B cell (primary cell): ENCODE results near the gene SPRED2. TPM values are rescaled to one million over a fixed set of nuclear protein-coding genes. Genes with fewer than 3 reads are reported as not detected.

Source experiments
- ATAC-seq: fragments of 200-7000 bp; cut with Tn5 transposase; one replicate; pipeline ENCODE4 v1.10.0; 2021; ENCODE audit warnings: low read depth, mild to moderate bottlenecking, moderate number of reproducible peaks, moderate library complexity
- CTCF ChIA-PET: fragments of 350-600 bp; sonication (Branson Sonifier 250); formaldehyde crosslinking; loops from one replicate; lab custom pipeline; 2021; ENCODE audit warnings: antibody characterized with exemption, inconsistent platforms; lab: Charles Lee
- POLR2A ChIA-PET: fragments of 350-600 bp; sonication (Branson Sonifier 250); formaldehyde crosslinking; loops from one replicate; lab custom pipeline; 2021; ENCODE audit warnings: antibody characterized with exemption; lab: Charles Lee
- DNase-seq: peaks from one replicate; pipeline ENCODE4 v3.0.0; 2013
- H2AFZ ChIP-seq: 2 replicates; pipeline ENCODE4 v1.6.1; 2012; ENCODE audit warnings: mild to moderate bottlenecking, low read depth, low read length; ENCODE audit not compliant: insufficient read depth, poor library complexity, severe bottlenecking
- H3K27ac ChIP-seq, 2 donors: 1 replicate in 1 of 2; 2 replicates in 1 of 2; pipeline ENCODE4 v1.5.1; 2012 to 2013; ENCODE audit warnings: low read length in 2 of 2, mild to moderate bottlenecking in 2 of 2, moderate library complexity in 1 of 2
- H3K27me3 ChIP-seq, 4 experiments: fragments of 200-600 bp in 1 of 4; sonication (generic) in 1 of 4; replicated peaks in 1 of 4; 1 replicate in 2 of 4; 2 replicates in 2 of 4; pipeline versions ENCODE4 v1.6.1 to v1.7.0; 2013 to 2016; ENCODE audit warnings: low read length in 3 of 4, mild to moderate bottlenecking in 2 of 4, mixed read lengths in 1 of 4, moderate library complexity in 1 of 4; ENCODE audit not compliant: insufficient read depth in 4 of 4, control insufficient read depth in 3 of 4; ENCODE audit errors: control extremely low read depth in 1 of 4
- H3K36me3 ChIP-seq, 2 experiments: replicated peaks in 1 of 2; 1 replicate in 1 of 2; 2 replicates in 1 of 2; pipeline versions ENCODE4 v1.6.1 to v1.7.1; 2013; ENCODE audit warnings: low read length in 1 of 2; ENCODE audit not compliant: insufficient read depth in 2 of 2, control insufficient read depth in 1 of 2; ENCODE audit errors: control extremely low read depth in 1 of 2, extremely low read depth in 1 of 2
- H3K4me1 ChIP-seq, 2 donors: fragments of 200-600 bp in 1 of 2; sonication (generic) in 1 of 2; 1 replicate in 1 of 2; 2 replicates in 1 of 2; pipeline versions ENCODE4 v1.5.1 to v1.6.1; 2013 to 2017; ENCODE audit warnings: low read length in 2 of 2; ENCODE audit not compliant: control insufficient read depth in 2 of 2, insufficient read depth in 2 of 2
- H3K4me2 ChIP-seq: replicated peaks from 2 replicates; pipeline ENCODE3; 2012; ENCODE audit warnings: mild to moderate bottlenecking, low read depth, low read length; ENCODE audit not compliant: poor library complexity, severe bottlenecking
- H3K4me3 ChIP-seq, 5 experiments: fragments of 200-600 bp in 1 of 5; sonication (generic) in 1 of 5; 1 replicate in 3 of 5; 2 replicates in 2 of 5; pipeline versions ENCODE4 v1.5.1 to v1.7.0; 2011 to 2016; ENCODE audit warnings: low read length in 4 of 5, mild to moderate bottlenecking in 4 of 5, low read depth in 2 of 5, control low read depth in 1 of 5, moderate library complexity in 1 of 5; ENCODE audit not compliant: insufficient read depth in 1 of 5; ENCODE audit errors: control extremely low read depth in 1 of 5, extremely low read depth in 1 of 5
- H3K79me2 ChIP-seq: fragments of 200-600 bp; sonication (generic); one replicate; pipeline ENCODE4 v1.6.0; 2016; ENCODE audit warnings: low read length; ENCODE audit not compliant: control insufficient read depth, insufficient read depth
- H3K9ac ChIP-seq: fragments of 200-600 bp; sonication (generic); 2 replicates; pipeline ENCODE4 v1.6.1; 2017; ENCODE audit warnings: mild to moderate bottlenecking, low read length, moderate library complexity
- H3K9me3 ChIP-seq, 3 donors: one replicate each; pipeline versions ENCODE4 v1.6.1 to v1.7.1; 2013; ENCODE audit warnings: low read length in 2 of 3; ENCODE audit not compliant: control insufficient read depth in 2 of 3, insufficient read depth in 1 of 3; ENCODE audit errors: control extremely low read depth in 1 of 3
- H4K20me1 ChIP-seq: 2 replicates; pipeline ENCODE4 v1.6.0; 2012; ENCODE audit warnings: mild to moderate bottlenecking, low read length; ENCODE audit not compliant: insufficient read depth, control insufficient read depth, poor library complexity, severe bottlenecking
- H3K27ac Mint-ChIP-seq: one replicate; pipeline ENCODE4 v1.8.0; 2021; ENCODE audit warnings: mixed read lengths
- H3K27me3 Mint-ChIP-seq: one replicate; pipeline ENCODE4 v1.8.0; 2021; ENCODE audit warnings: mixed read lengths
- H3K4me1 Mint-ChIP-seq: one replicate; pipeline ENCODE4 v1.8.0; 2021; ENCODE audit warnings: mixed read lengths
- H3K4me3 Mint-ChIP-seq: one replicate; pipeline ENCODE4 v1.8.0; 2021; ENCODE audit warnings: mixed read lengths
- H3K9me3 Mint-ChIP-seq: one replicate; pipeline ENCODE4 v1.8.0; 2022; ENCODE audit warnings: mixed read lengths; ENCODE audit not compliant: insufficient read depth
- CTCF ChIP-seq: fragments of 200-600 bp; IDR thresholded peaks from one replicate; pipeline ENCODE4 v1.8.0; 2022; ENCODE audit warnings: antibody characterized with exemption, mild to moderate bottlenecking
- EZH2 ChIP-seq: IDR thresholded peaks from 2 replicates; pipeline ENCODE4 v1.6.1; 2012; ENCODE audit warnings: borderline replicate concordance, low read depth, mild to moderate bottlenecking, moderate library complexity, low read length; ENCODE audit not compliant: insufficient read depth, poor library complexity, severe bottlenecking
- WGBS: methylation state at CpG from one replicate; pipeline ENCODE4 v1.1.5; 2013; ENCODE audit warnings: missing lambda C conversion rate; ENCODE audit not compliant: insufficient coverage; 5-methylcytosine and 5-hydroxymethylcytosine counted together
- intact Hi-C: fragments of 100-400 bp; cut with micrococcal nuclease; formaldehyde crosslinking; loops from one replicate; pipeline ENCODE4 v1.10.0; 2022
- polyA plus RNA-seq: library from polyadenylated mRNA; depleted of rRNA; stranded (reverse); fragments of >200 nt; gene quantifications from 2 replicates; pipeline ENCODE4 v1.2.3, GENCODE V29; 2012
- total RNA-seq, 2 donors: library from RNA; stranded (reverse); fragments of 120-200 nt in 1 of 2; gene quantifications; 1 replicate in 1 of 2; 2 replicates in 1 of 2; pipeline versions ENCODE4 v1.2.3 to v1.2.4, GENCODE V29; 2013 to 2022

The SPRED2 gene
- total and polyA plus RNA-seq, 2 donors (not counting 1 experiment from before 2014, with no cell fraction given): 0.40 to 1.3 TPM

GRCh38 chr2:65452150-65452895, 19.9 kb upstream of the SPRED2 start:
- Histone ChIP-seq H3K36me3 (no peaks in the 10 kb centered on the region), H3K4me2 (no peak overlapping the region), H3K9me3 (no peaks in the 10 kb centered on the region), H3K4me1 (no peaks in the 10 kb centered on the region), H2AFZ (no peak overlapping the region), H3K4me3 (no peak overlapping the region), H3K79me2 (no peaks in the 10 kb centered on the region), H3K9ac (no peak overlapping the region), H3K27me3 (peaks cover 0 to 10% (median 6%) of the 10 kb centered on the region in 4 experiments), H3K27ac (no peak overlapping the region), H4K20me1 (no peaks in the 10 kb centered on the region)
- no peak for DNase-seq
- Mint-ChIP-seq H3K9me3 (no peaks in the 10 kb centered on the region), H3K27ac (no peak overlapping the region), H3K4me1 (no peaks in the 10 kb centered on the region), H3K27me3 (peaks cover 37% of the 10 kb centered on the region), H3K4me3 (no peak overlapping the region)
- intact Hi-C loops: no loop called here
- TF ChIP-seq EZH2 (no peak), CTCF (no peak)
- ATAC-seq: no peak
- ChIA-PET CTCF (no interaction called here), POLR2A (no interaction called here)
- WGBS: 41% methylated on average over 3 of the region's 5 CpGs

GRCh38 chr2:65450810-65451209, 18.4 kb upstream of the SPRED2 start:
- Histone ChIP-seq H3K9me3 (no peaks in the 10 kb centered on the region), H3K4me1 (no peaks in the 10 kb centered on the region), H3K27ac (no peak overlapping the region), H2AFZ (no peak overlapping the region), H3K27me3 (peaks cover 0 to 4% (median 4%) of the 10 kb centered on the region in 4 experiments), H3K4me3 (no peak overlapping the region), H3K4me2 (no peak overlapping the region), H3K36me3 (no peaks in the 10 kb centered on the region), H4K20me1 (no peaks in the 10 kb centered on the region), H3K79me2 (no peaks in the 10 kb centered on the region), H3K9ac (no peak overlapping the region)
- ATAC-seq (no peak), DNase-seq (no peak)
- no peak overlapping the region for H3K4me3 Mint-ChIP-seq
- intact Hi-C loops: no loop called here
- POLR2A ChIA-PET: no interaction called here
- CTCF ChIA-PET: no interaction called here
- H3K4me1 Mint-ChIP-seq: no peaks in the 10 kb centered on the region
- H3K27ac Mint-ChIP-seq: no peak overlapping the region
- WGBS: no CpG with 5 or more reads among the region's 1 CpG
- no peak for TF ChIP-seq CTCF
- no peak for TF ChIP-seq EZH2
- peaks cover 29% of the 10 kb centered on the region for H3K27me3 Mint-ChIP-seq
- no peaks in the 10 kb centered on the region for H3K9me3 Mint-ChIP-seq
